ENCODE data around the gene AMIGO1. TPM values are rescaled to one million over a fixed set of nuclear protein-coding genes. Genes with fewer than 3 reads are reported as not detected.
"Not testable (repeated sequence)": the region's sequence is repeated elsewhere in the genome, so short reads cannot be mapped to it uniquely, and the experiment has no call there.

The AMIGO1 gene
- total RNA-seq, 4 donors from 2014 or later, result 2.1 to 8.5 (median 4.7) TPM

GRCh38 chr1:109474697-109475096, 34.8 kb downstream of the AMIGO1 start:
- peaks cover 36% of the 10 kb centered on the region for H3K27me3 ChIP-seq
- no peaks in the 10 kb centered on the region for H3K4me1 ChIP-seq
- no peak for TF ChIP-seq POLR2AphosphoS5 (IDR thresholded peaks at IDR 0.05)
- no peak for TF ChIP-seq POLR2A (IDR thresholded peaks at IDR 0.05)
- TF ChIP-seq, protein P1, sequence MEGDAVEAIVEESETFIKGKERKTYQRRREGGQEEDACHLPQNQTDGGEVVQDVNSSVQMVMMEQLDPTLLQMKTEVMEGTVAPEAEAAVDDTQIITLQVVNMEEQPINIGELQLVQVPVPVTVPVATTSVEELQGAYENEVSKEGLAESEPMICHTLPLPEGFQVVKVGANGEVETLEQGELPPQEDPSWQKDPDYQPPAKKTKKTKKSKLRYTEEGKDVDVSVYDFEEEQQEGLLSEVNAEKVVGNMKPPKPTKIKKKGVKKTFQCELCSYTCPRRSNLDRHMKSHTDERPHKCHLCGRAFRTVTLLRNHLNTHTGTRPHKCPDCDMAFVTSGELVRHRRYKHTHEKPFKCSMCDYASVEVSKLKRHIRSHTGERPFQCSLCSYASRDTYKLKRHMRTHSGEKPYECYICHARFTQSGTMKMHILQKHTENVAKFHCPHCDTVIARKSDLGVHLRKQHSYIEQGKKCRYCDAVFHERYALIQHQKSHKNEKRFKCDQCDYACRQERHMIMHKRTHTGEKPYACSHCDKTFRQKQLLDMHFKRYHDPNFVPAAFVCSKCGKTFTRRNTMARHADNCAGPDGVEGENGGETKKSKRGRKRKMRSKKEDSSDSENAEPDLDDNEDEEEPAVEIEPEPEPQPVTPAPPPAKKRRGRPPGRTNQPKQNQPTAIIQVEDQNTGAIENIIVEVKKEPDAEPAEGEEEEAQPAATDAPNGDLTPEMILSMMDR (IDR thresholded peaks at IDR 0.05), result no peak
- no peak for TF ChIP-seq EP300 (IDR thresholded peaks at IDR 0.05)
- no peak overlapping the region for H3K27ac ChIP-seq
- H3K9me3 ChIP-seq, result no peaks in the 10 kb centered on the region
- H3K36me3 ChIP-seq, result no peaks in the 10 kb centered on the region
- WGBS, result 91% methylated on average over 1 of the region's 1 CpG
- H3K4me3 ChIP-seq, result no peak overlapping the region
- no peak for DNase-seq (ENCODE audit: low spot score in 2 of 2)

- not testable (repeated sequence) for H3K9me3 ChIP-seq; H3K27ac ChIP-seq; H3K4me3 ChIP-seq; H3K36me3 ChIP-seq; H3K4me1 ChIP-seq; DNase-seq (ENCODE audit: low spot score in 2 of 2)
- 82% methylated on average over 12 of the region's 12 CpGs for WGBS
- peaks cover 43% of the 10 kb centered on the region for H3K27me3 ChIP-seq
Observed at GRCh38 chr1:109473284-109474057, 36.1 kb downstream of the AMIGO1 start.

DNA sequence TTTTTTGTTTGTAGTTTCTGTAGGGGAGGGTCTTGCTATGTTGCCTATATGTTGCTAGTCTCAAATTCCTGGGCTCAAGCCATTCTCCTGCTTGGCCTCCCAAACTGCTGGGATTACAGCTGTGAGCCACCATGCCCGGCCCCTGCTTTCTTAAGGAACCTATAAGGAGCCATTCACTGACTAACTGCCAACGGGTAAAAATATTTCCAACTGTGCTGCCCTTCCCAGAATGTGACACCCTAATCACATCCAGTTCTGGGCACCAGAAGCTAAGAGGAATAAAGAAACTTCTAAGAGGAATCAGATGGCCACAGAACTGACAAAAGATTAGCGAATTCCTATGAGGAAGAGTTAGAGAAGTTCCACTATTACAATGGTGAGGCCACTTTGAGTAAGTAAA, 36.7 kb downstream of the AMIGO1 start:
- Histone ChIP-seq H3K4me3 (no peak overlapping the region), H3K4me1 (no peaks in the 10 kb centered on the region), H3K36me3 (no peaks in the 10 kb centered on the region), H3K9me3 (no peaks in the 10 kb centered on the region), H3K27me3 (peaks cover 44% of the 10 kb centered on the region), H3K27ac (no peak overlapping the region)
- no peak for DNase-seq (ENCODE audit: low spot score in 2 of 2)
- TF ChIP-seq POLR2A (IDR thresholded peaks at IDR 0.05) (no peak), EP300 (IDR thresholded peaks at IDR 0.05) (no peak), POLR2AphosphoS5 (IDR thresholded peaks at IDR 0.05) (no peak)
- TF ChIP-seq, protein P1 (IDR thresholded peaks at IDR 0.05), result no peak
- WGBS, result 46% methylated on average over 3 of the region's 3 CpGs

DNA sequence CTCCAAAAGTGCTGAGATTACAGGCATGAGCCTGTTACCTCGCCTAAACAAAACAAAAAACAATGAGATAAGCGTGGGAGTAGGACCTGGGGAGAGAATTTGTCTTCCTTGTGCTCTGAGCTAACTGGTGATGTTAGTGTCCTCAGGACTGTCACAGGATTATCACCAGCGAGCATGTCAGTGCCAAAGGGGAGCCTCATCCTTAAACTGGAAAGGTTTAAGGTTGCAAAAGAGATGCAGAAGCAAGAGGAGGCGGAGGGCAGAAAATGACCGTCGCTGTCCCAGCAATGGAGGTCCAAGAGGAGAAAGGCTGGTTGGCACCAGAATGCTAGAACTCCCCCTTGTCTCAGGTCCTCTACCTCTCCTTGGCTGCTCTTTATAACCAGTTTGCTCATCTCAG, 39.3 kb downstream of the AMIGO1 start:
- H3K4me3 ChIP-seq, result no peak overlapping the region
- TF ChIP-seq, protein P1 (IDR thresholded peaks at IDR 0.05), result no peak
- TF ChIP-seq POLR2AphosphoS5 (IDR thresholded peaks at IDR 0.05), result no peak
- H3K27me3 ChIP-seq, result peaks cover 57% of the 10 kb centered on the region
- H3K4me1 ChIP-seq, result peaks cover 11% of the 10 kb centered on the region
- no peak overlapping the region for H3K27ac ChIP-seq
- 70% methylated on average over 6 of the region's 6 CpGs for WGBS
- H3K36me3 ChIP-seq, result no peaks in the 10 kb centered on the region
- no peaks in the 10 kb centered on the region for H3K9me3 ChIP-seq
- no peak for DNase-seq (ENCODE audit: low spot score in 2 of 2)

DNA sequence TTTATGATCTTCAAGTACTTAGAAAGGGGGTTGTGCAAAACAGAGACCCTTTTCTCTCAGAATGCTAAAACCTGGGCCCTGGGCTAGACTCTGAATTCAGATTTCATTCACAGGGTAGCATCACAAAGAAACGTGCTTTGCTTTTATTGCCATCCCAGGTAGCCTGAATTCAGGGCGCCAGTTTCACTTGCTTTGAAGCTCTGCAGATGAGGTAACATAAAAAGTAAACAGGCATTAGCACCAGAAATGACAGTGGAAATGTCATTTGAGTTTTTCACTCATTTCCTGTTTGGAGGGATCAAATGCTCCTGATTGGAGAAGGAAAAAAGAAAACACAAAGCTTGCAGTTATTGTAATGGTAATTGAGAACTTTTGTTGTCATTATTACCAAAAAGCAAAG, 40.6 kb downstream of the AMIGO1 start:
- no peak overlapping the region for H3K27ac ChIP-seq
- H3K4me3 ChIP-seq, result no peak overlapping the region
- no peaks in the 10 kb centered on the region for H3K36me3 ChIP-seq
- H3K4me1 ChIP-seq, result peaks cover 11% of the 10 kb centered on the region
- TF ChIP-seq POLR2A (IDR thresholded peaks at IDR 0.05) (no peak), EP300 (IDR thresholded peaks at IDR 0.05) (no peak), POLR2AphosphoS5 (IDR thresholded peaks at IDR 0.05) (no peak)
- TF ChIP-seq, protein P1 (IDR thresholded peaks at IDR 0.05), result no peak
- 14% methylated on average over 2 of the region's 2 CpGs for WGBS
- no peaks in the 10 kb centered on the region for H3K9me3 ChIP-seq
- peaks cover 67% of the 10 kb centered on the region for H3K27me3 ChIP-seq
- no peak for DNase-seq (ENCODE audit: low spot score in 2 of 2)

DNA sequence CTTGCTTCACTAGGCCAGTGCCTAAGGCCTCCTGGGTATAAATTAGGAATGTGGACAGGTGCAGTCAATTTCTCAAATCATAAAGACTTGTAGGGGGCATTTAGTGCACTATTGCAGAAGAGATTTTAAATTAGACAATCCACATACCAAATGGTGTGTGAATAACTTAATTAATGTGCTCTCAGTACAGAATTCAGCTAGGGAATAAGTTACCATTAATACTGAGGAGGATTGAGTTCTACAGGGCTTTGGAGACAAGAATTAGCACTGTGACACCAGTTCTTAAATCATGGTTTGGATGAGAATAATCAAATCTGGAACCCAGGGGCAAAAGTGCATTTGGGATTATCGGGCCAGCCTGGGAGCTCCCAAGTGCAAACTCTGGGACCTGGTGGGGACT, 41.5 kb downstream of the AMIGO1 start:
- TF ChIP-seq POLR2AphosphoS5 (IDR thresholded peaks at IDR 0.05) (no peak), POLR2A (IDR thresholded peaks at IDR 0.05) (no peak), EP300 (IDR thresholded peaks at IDR 0.05) (no peak)
- TF ChIP-seq, protein P1 (IDR thresholded peaks at IDR 0.05), result no peak
- H3K27ac ChIP-seq, result no peak overlapping the region
- H3K4me3 ChIP-seq, result no peak overlapping the region
- no peaks in the 10 kb centered on the region for H3K9me3 ChIP-seq
- no peak for DNase-seq (ENCODE audit: low spot score in 2 of 2)
- WGBS, result 100% methylated on average over 1 of the region's 1 CpG
- no peaks in the 10 kb centered on the region for H3K36me3 ChIP-seq
- H3K27me3 ChIP-seq, result peaks cover 76% of the 10 kb centered on the region
- H3K4me1 ChIP-seq, result peaks cover 11% of the 10 kb centered on the region
